IMR-90 (cell line): ENCODE data around the gene CCSER2. TPM values are rescaled to one million over a fixed set of nuclear protein-coding genes. Genes with fewer than 3 reads are reported as not detected.

Experiments
- ATAC-seq: fragments of 200-7000 bp; cut with Tn5 transposase; 2 replicates; pipeline ENCODE4 v1.9.1; 2020; ENCODE audit warnings: low read depth, mild to moderate bottlenecking, moderate library complexity
- BruUV-seq: library from RNA; stranded (reverse); fragments of 400-500 nt; replicated peaks from 2 replicates; lab custom pipeline; 2021; lab: Mats Ljungman, UMichigan
- CTCF ChIA-PET: fragments of 300-600 bp; formaldehyde crosslinking; extraction: SDS; loops from one replicate; lab custom pipeline; 2021; ENCODE audit warnings: antibody characterized with exemption; lab: Yijun Ruan, JAX
- POLR2A ChIA-PET: fragments of 300-600 bp; sonication (Branson Sonifier 250); formaldehyde crosslinking; loops from one replicate; lab custom pipeline; 2022; ENCODE audit warnings: antibody characterized with exemption; ENCODE audit not compliant: unreplicated experiment; lab: Charles Lee
- DNase-seq: peaks from one replicate; pipeline ENCODE4 v3.0.0; 2013
- H2AFZ ChIP-seq: replicated peaks from 2 replicates; pipeline ENCODE3; 2013; ENCODE audit warnings: low read length, mild to moderate bottlenecking; ENCODE audit not compliant: poor library complexity
- H2AK5ac ChIP-seq: 2 replicates; pipeline ENCODE4 v1.6.1; 2013; ENCODE audit warnings: low read depth, low read length, inconsistent platforms
- H2AK9ac ChIP-seq: replicated peaks from 2 replicates; pipeline ENCODE3; 2013; ENCODE audit warnings: mild to moderate bottlenecking, low read depth, low read length, moderate library complexity; ENCODE audit not compliant: poor library complexity
- H2BK120ac ChIP-seq: 2 replicates; pipeline ENCODE4 v1.6.1; 2013; ENCODE audit warnings: low read depth, low read length, inconsistent platforms
- H2BK15ac ChIP-seq: 3 replicates; pipeline ENCODE4 v1.6.1; 2013; ENCODE audit warnings: low read depth, low read length, inconsistent platforms
- H2BK20ac ChIP-seq: 2 replicates; pipeline ENCODE4 v1.6.1; 2013; ENCODE audit warnings: low read depth, mild to moderate bottlenecking, inconsistent platforms, low read length, moderate library complexity
- H2BK5ac ChIP-seq: 2 replicates; pipeline ENCODE4 v1.6.1; 2013; ENCODE audit warnings: mild to moderate bottlenecking, low read depth, low read length, inconsistent platforms; ENCODE audit not compliant: poor library complexity, severe bottlenecking
- H3K14ac ChIP-seq: replicated peaks from 2 replicates; pipeline ENCODE4 v1.6.1; 2013; ENCODE audit warnings: low read depth, low read length, inconsistent platforms
- H3K18ac ChIP-seq: 2 replicates; pipeline ENCODE4 v1.6.1; 2013; ENCODE audit warnings: low read depth, low read length, control low read depth
- H3K23ac ChIP-seq: 2 replicates; pipeline ENCODE4 v1.6.1; 2013; ENCODE audit warnings: low read depth, low read length, inconsistent platforms
- H3K27ac ChIP-seq: 2 replicates; pipeline ENCODE4 v1.5.1; 2013; ENCODE audit warnings: mild to moderate bottlenecking, control low read depth, low read length; ENCODE audit not compliant: insufficient read depth
- H3K27me3 ChIP-seq: 2 replicates; pipeline ENCODE4 v1.6.1; 2013; ENCODE audit warnings: low read length; ENCODE audit not compliant: control insufficient read depth, insufficient read depth
- H3K36me3 ChIP-seq: 2 replicates; pipeline ENCODE4 v1.6.1; 2013; ENCODE audit warnings: low read length, mixed read lengths; ENCODE audit not compliant: control insufficient read depth, insufficient read depth
- H3K4ac ChIP-seq: 2 replicates; pipeline ENCODE4 v1.6.1; 2013; ENCODE audit warnings: low read depth, low read length, inconsistent platforms
- H3K4me1 ChIP-seq: 2 replicates; pipeline ENCODE4 v1.6.1; 2013; ENCODE audit warnings: low read length, mixed read lengths; ENCODE audit not compliant: control insufficient read depth, insufficient read depth
- H3K4me2 ChIP-seq: 2 replicates; pipeline ENCODE4 v1.6.1; 2013; ENCODE audit warnings: low read depth, mild to moderate bottlenecking, control low read depth, low read length, moderate library complexity
- H3K4me3 ChIP-seq: 2 replicates; pipeline ENCODE4 v1.5.1; 2013; ENCODE audit warnings: low read depth, mild to moderate bottlenecking, control low read depth, low read length, moderate library complexity; ENCODE audit not compliant: insufficient read depth
- H3K56ac ChIP-seq: 2 replicates; pipeline ENCODE4 v1.6.1; 2013; ENCODE audit warnings: low read length, inconsistent platforms; ENCODE audit not compliant: insufficient read depth; ENCODE audit errors: extremely low read depth
- H3K79me1 ChIP-seq, 2 experiments: 2 replicates each; pipeline ENCODE4 v1.6.1; 2013; ENCODE audit warnings: low read length in 2 of 2, inconsistent platforms in 1 of 2, low read depth in 1 of 2
- H3K9ac ChIP-seq: 2 replicates; pipeline ENCODE4 v1.6.1; 2013; ENCODE audit warnings: low read depth, low read length, control low read depth
- H3K9me1 ChIP-seq: 2 replicates; pipeline ENCODE4 v1.6.1; 2013; ENCODE audit warnings: low read length, inconsistent platforms; ENCODE audit not compliant: insufficient read depth
- H3K9me3 ChIP-seq: 2 replicates; pipeline ENCODE4 v1.6.1; 2013; ENCODE audit warnings: low read length; ENCODE audit not compliant: control insufficient read depth, insufficient read depth
- H4K20me1 ChIP-seq: 2 replicates; pipeline ENCODE4 v1.6.1; 2013; ENCODE audit warnings: low read length, inconsistent platforms; ENCODE audit not compliant: insufficient read depth
- H4K5ac ChIP-seq: 2 replicates; pipeline ENCODE4 v1.6.1; 2013; ENCODE audit warnings: mild to moderate bottlenecking, low read depth, low read length, control low read depth
- H4K8ac ChIP-seq, 2 experiments: 2 replicates each; pipeline ENCODE4 v1.6.1; 2013; ENCODE audit warnings: low read depth in 2 of 2, low read length in 2 of 2, control low read depth in 1 of 2, inconsistent platforms in 1 of 2
- H4K91ac ChIP-seq: 2 replicates; pipeline ENCODE4 v1.6.1; 2013; ENCODE audit warnings: low read depth, low read length, inconsistent platforms; ENCODE audit not compliant: insufficient read depth
- BHLHE40 ChIP-seq: fragments of 150-350 bp; IDR thresholded peaks from 2 replicates; pipeline ENCODE4 v1.6.1; 2016; ENCODE audit warnings: mild to moderate bottlenecking, low read depth, low read length
- CEBPB ChIP-seq: IDR thresholded peaks from 2 replicates; pipeline ENCODE4 v1.6.1; 2012; ENCODE audit warnings: low read depth, low read length, improper control_type of control experiment
- CHD1 ChIP-seq: IDR thresholded peaks from 2 replicates; pipeline ENCODE4 v1.6.1; 2012; ENCODE audit warnings: low read depth, low read length, improper control_type of control experiment
- CTCF ChIP-seq: conservative IDR thresholded peaks from 2 replicates; pipeline ENCODE4 v1.5.1; 2012; ENCODE audit warnings: mild to moderate bottlenecking, low read depth, low read length, improper control_type of control experiment
- ELK1 ChIP-seq: fragments of 150-350 bp; IDR thresholded peaks from 2 replicates; pipeline ENCODE4 v1.6.1; 2016; ENCODE audit warnings: low read depth, mild to moderate bottlenecking, low read length, moderate library complexity, borderline replicate concordance
- FOS ChIP-seq: fragments of 150-350 bp; IDR thresholded peaks from 2 replicates; pipeline ENCODE4 v1.6.1; 2016; ENCODE audit warnings: low read depth, low read length
- MAFK ChIP-seq: IDR thresholded peaks from 2 replicates; pipeline ENCODE4 v1.6.1; 2012; ENCODE audit warnings: low read depth, low read length, improper control_type of control experiment
- MAZ ChIP-seq: IDR thresholded peaks from 2 replicates; pipeline ENCODE4 v1.6.1; 2012; ENCODE audit warnings: low read depth, mild to moderate bottlenecking, low read length, improper control_type of control experiment, moderate library complexity, borderline replicate concordance
- MXI1 ChIP-seq: IDR thresholded peaks from 2 replicates; pipeline ENCODE4 v1.6.1; 2012; ENCODE audit warnings: low read depth, mild to moderate bottlenecking, low read length, moderate library complexity, borderline replicate concordance
- NFE2L2 ChIP-seq: fragments of 150-350 bp; IDR thresholded peaks from 2 replicates; pipeline ENCODE4 v1.6.1; 2016; ENCODE audit warnings: low read depth, mild to moderate bottlenecking, low read length
- POLR2A ChIP-seq: IDR thresholded peaks from 2 replicates; pipeline ENCODE4 v1.6.1; 2012; ENCODE audit warnings: mild to moderate bottlenecking, low read depth, low read length
- RAD21 ChIP-seq: IDR thresholded peaks from 2 replicates; pipeline ENCODE4 v1.6.1; 2012; ENCODE audit warnings: low read length, improper control_type of control experiment
- RCOR1 ChIP-seq: IDR thresholded peaks from 2 replicates; pipeline ENCODE4 v1.6.1; 2012; ENCODE audit warnings: mild to moderate bottlenecking, low read length, improper control_type of control experiment; ENCODE audit not compliant: insufficient replicate concordance
- RFX5 ChIP-seq: IDR thresholded peaks from 2 replicates; pipeline ENCODE4 v1.8.0; 2012; ENCODE audit warnings: low read depth, mild to moderate bottlenecking, low read length, moderate library complexity
- SMC3 ChIP-seq: fragments of 150-350 bp; IDR thresholded peaks from 2 replicates; pipeline ENCODE4 v1.6.1; 2016; ENCODE audit warnings: low read depth, mild to moderate bottlenecking, antibody characterized with exemption, low read length, moderate library complexity
- WGBS, 2 experiments: methylation state at CpG; one replicate each; pipeline versions ENCODE4 v1.1.5 to v1.1.7; 2013; ENCODE audit warnings: missing lambda C conversion rate in 2 of 2; ENCODE audit not compliant: insufficient read length in 1 of 2; ENCODE audit errors: extremely low coverage in 2 of 2; 5-methylcytosine and 5-hydroxymethylcytosine counted together
- dilution Hi-C: fragments of 300-500 bp; cut with HindIII; formaldehyde crosslinking; loops from one replicate; pipeline ENCODE4 v1.14.3; 2018; ENCODE audit warnings: low sequenced_read_pairs; ENCODE audit not compliant: unreplicated experiment
- in situ Hi-C: fragments of 300-500 bp; cut with MboI; formaldehyde crosslinking; loops from 3 replicates; pipeline ENCODE4 v1.14.3; 2019; ENCODE audit warnings: low sequenced_read_pairs, inconsistent platforms, mixed read lengths
- intact Hi-C: fragments of 100-400 bp; cut with micrococcal nuclease; formaldehyde crosslinking; loops from 2 replicates; pipeline ENCODE4 v1.10.0; 2022
- polyA plus RNA-seq, 3 experiments: library from polyadenylated mRNA; depleted of rRNA; stranded (reverse); fragments of >200 nt; gene quantifications; 2 replicates each; pipeline ENCODE4 v1.2.3, GENCODE V29; 2012; ENCODE audit warnings: low replicate concordance in 1 of 3
- total RNA-seq: library from RNA; depleted of rRNA; stranded (reverse); fragments of >200 nt; gene quantifications from 2 replicates; pipeline ENCODE4 v1.2.3, GENCODE V29; 2012
- TF ChIP-seq, protein P1 (sequence below): fragments of 150-350 bp; IDR thresholded peaks from 2 replicates; pipeline ENCODE4 v1.6.1; 2017; ENCODE audit warnings: mild to moderate bottlenecking, antibody characterized with exemption, low read length, low read depth

CCSER2 gene
- total and polyA plus RNA-seq, 2 of the 4 experiments (the other 2 are of a cell fraction) = 20.4 to 31.7 TPM

- no TSS peak for BruUV-seq
- in situ Hi-C loops (no loop called here), dilution Hi-C loops (no loop called here)
Observed at GRCh38 chr10:84397735-84398144, 69.4 kb downstream of the CCSER2 start.

More at GRCh38 chr10:84397735-84398144, 69.4 kb downstream of the CCSER2 start:
- Histone ChIP-seq H2BK20ac (no peak overlapping the region), H2AK5ac (no peak overlapping the region), H3K9me1 (0 out of 2 replicates have a peak, but pooled peaks cover 3% of the 10 kb centered on the region), H3K79me1 (peaks cover 30 to 40% of the 10 kb centered on the region in 2 experiments), H4K8ac (no peak overlapping the region), H3K4me2 (no peak overlapping the region), H3K56ac (no peak overlapping the region), H2AFZ (no peak overlapping the region), H2BK5ac (no peak overlapping the region), H3K4me3 (no peak overlapping the region), H3K14ac (no peak overlapping the region), H2BK120ac (no peak overlapping the region), H3K27ac (no peak overlapping the region), H3K23ac (no peak overlapping the region), H4K5ac (no peak overlapping the region), H4K20me1 (no peaks in the 10 kb centered on the region; the same call in 1 of the 2 replicates), H3K9ac (no peak overlapping the region), H3K27me3 (no peaks in the 10 kb centered on the region), H2BK15ac (no peak overlapping the region), H3K18ac (no peak overlapping the region), H2AK9ac (no peak overlapping the region), H3K36me3 (peaks cover 3% of the 10 kb centered on the region; the same call in 1 of the 2 replicates), H3K4me1 (peaks cover 2% of the 10 kb centered on the region; the same call in 1 of the 2 replicates), H3K9me3 (peaks cover 2% of the 10 kb centered on the region), H3K4ac (no peak overlapping the region), H4K91ac (no peak overlapping the region)
- no peak for TF ChIP-seq MAZ
- TF ChIP-seq, protein P1, sequence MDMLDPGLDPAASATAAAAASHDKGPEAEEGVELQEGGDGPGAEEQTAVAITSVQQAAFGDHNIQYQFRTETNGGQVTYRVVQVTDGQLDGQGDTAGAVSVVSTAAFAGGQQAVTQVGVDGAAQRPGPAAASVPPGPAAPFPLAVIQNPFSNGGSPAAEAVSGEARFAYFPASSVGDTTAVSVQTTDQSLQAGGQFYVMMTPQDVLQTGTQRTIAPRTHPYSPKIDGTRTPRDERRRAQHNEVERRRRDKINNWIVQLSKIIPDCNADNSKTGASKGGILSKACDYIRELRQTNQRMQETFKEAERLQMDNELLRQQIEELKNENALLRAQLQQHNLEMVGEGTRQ = no peak
- no peak for TF ChIP-seq CTCF
- TF ChIP-seq FOS = no peak
- no peak for TF ChIP-seq RFX5
- TF ChIP-seq MAFK = no peak
- TF ChIP-seq POLR2A = no peak
- TF ChIP-seq CHD1 = no peak
- no peak for TF ChIP-seq SMC3
- TF ChIP-seq ELK1 = no peak
- TF ChIP-seq CEBPB = no peak
- TF ChIP-seq RAD21 = no peak
- no peak for TF ChIP-seq MXI1
- no peak for TF ChIP-seq BHLHE40
- no peak for TF ChIP-seq NFE2L2
- TF ChIP-seq RCOR1 = no peak
- ChIA-PET CTCF (interaction anchor here (1.3 kb wide), 1 partner anchor 140 kb away, joined by 3 read pairs; no protein-coding TSS in a partner anchor), POLR2A (no interaction called here)
- ATAC-seq (no peak), DNase-seq (no peak)
- intact Hi-C loops = no loop called here
- WGBS, 2 experiments = 40% methylated on average over 1 of the region's 2 CpGs; no CpG with 5 or more reads in 1 of the 2 experiments
